CD14-positive monocyte (primary cell): Measurements from ENCODE around the gene TLK1. TPM values are rescaled to one million over a fixed set of nuclear protein-coding genes. Genes with fewer than 3 reads are reported as not detected.

Experiments used
- DNase-seq, 3 donors: peaks; one replicate each; pipeline ENCODE4 v3.0.0-alpha.2; 2011 to 2022
- H2AFZ ChIP-seq: 2 replicates; pipeline ENCODE4 v1.6.0; 2012; ENCODE audit warnings: mild to moderate bottlenecking, low read depth, low read length, inconsistent platforms; ENCODE audit not compliant: insufficient read depth, poor library complexity, severe bottlenecking
- H3K27ac ChIP-seq, 2 donors: 1 replicate in 1 of 2; 2 replicates in 1 of 2; pipeline ENCODE4 v1.5.1; 2012 to 2013; ENCODE audit warnings: low read length in 2 of 2, control low read depth in 1 of 2, inconsistent platforms in 1 of 2, low read depth in 1 of 2, mild to moderate bottlenecking in 1 of 2
- H3K27me3 ChIP-seq, 2 donors: one replicate each; pipeline versions ENCODE4 v1.6.0 to v1.6.1; 2011 to 2013; ENCODE audit warnings: low read length in 2 of 2; ENCODE audit not compliant: control insufficient read depth in 2 of 2, insufficient read depth in 2 of 2
- H3K36me3 ChIP-seq, 2 donors: replicated peaks in 1 of 2; 1 replicate in 1 of 2; 2 replicates in 1 of 2; pipeline versions ENCODE4 v1.5.1 to v1.6.1; 2012 to 2013; ENCODE audit warnings: low read length in 2 of 2, control low read depth in 1 of 2, inconsistent platforms in 1 of 2, mild to moderate bottlenecking in 1 of 2; ENCODE audit not compliant: insufficient read depth in 2 of 2, control insufficient read depth in 1 of 2
- H3K4me1 ChIP-seq, 2 donors: 1 replicate in 1 of 2; 2 replicates in 1 of 2; pipeline versions ENCODE4 v1.5.1 to v1.6.1; 2012 to 2013; ENCODE audit warnings: low read length in 2 of 2, control low read depth in 1 of 2, inconsistent platforms in 1 of 2, mild to moderate bottlenecking in 1 of 2, moderate library complexity in 1 of 2; ENCODE audit not compliant: insufficient read depth in 2 of 2, control insufficient read depth in 1 of 2
- H3K4me2 ChIP-seq: replicated peaks from 2 replicates; pipeline ENCODE3; 2012; ENCODE audit warnings: low read length, moderate library complexity, mild to moderate bottlenecking; ENCODE audit not compliant: poor library complexity, severe bottlenecking; ENCODE audit errors: extremely low read depth
- H3K4me3 ChIP-seq, 3 experiments: fragments of 200-600 bp in 1 of 3; sonication (generic) in 1 of 3; replicated peaks in 1 of 3; 1 replicate in 2 of 3; 2 replicates in 1 of 3; pipeline ENCODE4 v1.5.1; 2011 to 2013; ENCODE audit warnings: low read length in 3 of 3, mild to moderate bottlenecking in 3 of 3, control low read depth in 2 of 3, low read depth in 2 of 3, inconsistent platforms in 1 of 3, moderate library complexity in 1 of 3
- H3K79me2 ChIP-seq: 2 replicates; pipeline ENCODE4 v1.6.0; 2012; ENCODE audit warnings: mild to moderate bottlenecking, control low read depth, inconsistent platforms, low read length, moderate library complexity; ENCODE audit not compliant: insufficient read depth
- H3K9ac ChIP-seq: 2 replicates; pipeline ENCODE4 v1.6.0; 2017; ENCODE audit warnings: low read length, mild to moderate bottlenecking; ENCODE audit not compliant: insufficient read depth, poor library complexity, severe bottlenecking
- H3K9me3 ChIP-seq, 2 donors: replicated peaks in 1 of 2; 1 replicate in 1 of 2; 2 replicates in 1 of 2; pipeline versions ENCODE4 v1.5.1 to v1.6.1; 2012 to 2013; ENCODE audit warnings: low read length in 2 of 2, control low read depth in 1 of 2; ENCODE audit not compliant: control insufficient read depth in 1 of 2, insufficient read depth in 1 of 2
- H4K20me1 ChIP-seq: 2 replicates; pipeline ENCODE4 v1.6.0; 2012; ENCODE audit warnings: mild to moderate bottlenecking, low read length, control low read depth, moderate library complexity; ENCODE audit not compliant: insufficient read depth
- H3K27ac Mint-ChIP-seq, 7 donors: one replicate each; pipeline ENCODE4 v1.8.0; 2020; ENCODE audit warnings: mild to moderate bottlenecking in 7 of 7, mixed read lengths in 7 of 7, moderate library complexity in 6 of 7, inconsistent platforms in 2 of 7
- H3K27me3 Mint-ChIP-seq, 3 donors: one replicate each; pipeline ENCODE4 v1.8.0; 2021 to 2022; ENCODE audit warnings: low read depth in 3 of 3, mild to moderate bottlenecking in 3 of 3, mixed read lengths in 3 of 3, moderate library complexity in 3 of 3, inconsistent platforms in 1 of 3
- H3K36me3 Mint-ChIP-seq, 2 donors: one replicate each; pipeline ENCODE4 v1.8.0; 2020; ENCODE audit warnings: mixed read lengths in 2 of 2, inconsistent platforms in 1 of 2, mild to moderate bottlenecking in 1 of 2
- H3K4me1 Mint-ChIP-seq: one replicate; pipeline ENCODE4 v1.8.0; 2020; ENCODE audit warnings: mild to moderate bottlenecking, mixed read lengths
- H3K4me3 Mint-ChIP-seq, 2 donors: one replicate each; pipeline ENCODE4 v1.8.0; 2020; ENCODE audit warnings: mild to moderate bottlenecking in 2 of 2, mixed read lengths in 2 of 2, moderate library complexity in 1 of 2
- H3K9me3 Mint-ChIP-seq, 7 donors: one replicate each; pipeline ENCODE4 v1.8.0; 2020 to 2022; ENCODE audit warnings: mixed read lengths in 7 of 7, mild to moderate bottlenecking in 6 of 7, moderate library complexity in 6 of 7, inconsistent platforms in 2 of 7
- CTCF ChIP-seq: fragments of 200-600 bp; IDR thresholded peaks from one replicate; pipeline ENCODE4 v1.8.0; 2022; ENCODE audit warnings: antibody characterized with exemption, mild to moderate bottlenecking
- WGBS: methylation state at CpG from one replicate; pipeline ENCODE4 v1.1.5; 2013; ENCODE audit warnings: missing lambda C conversion rate; ENCODE audit not compliant: insufficient coverage; 5-methylcytosine and 5-hydroxymethylcytosine counted together
- intact Hi-C, 2 donors: fragments of 100-400 bp; cut with micrococcal nuclease; formaldehyde crosslinking; loops; one replicate each; pipeline versions ENCODE4 v1.15.0 to v1.15.1; 2023
- polyA plus RNA-seq, 3 donors: library from polyadenylated mRNA; depleted of rRNA in 1 of 3; unstranded in 2 of 3; stranded (reverse) in 1 of 3; fragments of 300-500 nt in 2 of 3; fragments of >200 nt in 1 of 3; fragmentation: Illumina TruSeq in 2 of 3; gene quantifications; 1 replicate in 2 of 3; 2 replicates in 1 of 3; pipeline ENCODE4 v1.2.3, GENCODE V29; 2012 to 2021

Gene TLK1
- polyA plus RNA-seq, 3 donors: 6.3 to 20.0 (median 8.6) TPM

GRCh38 chr2:171136024-171136423 is 24.7 kb downstream of the TLK1 start:
- DNase-seq: no peak
- Histone ChIP-seq H3K9me3 (no peaks in the 10 kb centered on the region), H3K27me3 (no peaks in the 10 kb centered on the region), H3K4me1 (no peaks in the 10 kb centered on the region), H3K79me2 (peaks cover 99% of the 10 kb centered on the region), H4K20me1 (peaks cover 97% of the 10 kb centered on the region), H3K36me3 (no peaks in the 10 kb centered on the region), H3K27ac (peak overlapping the region in 1 of 2 donors; percentile 17), H3K9ac (no peak overlapping the region), H3K4me3 (no peak overlapping the region), H2AFZ (no peak overlapping the region), H3K4me2 (no peak overlapping the region)
- Mint-ChIP-seq H3K4me3 (no peak overlapping the region), H3K36me3 (no peaks in the 10 kb centered on the region), H3K27me3 (no peaks in the 10 kb centered on the region), H3K27ac (peak overlapping the region in 3 of 7 donors; percentile 7 to 79 (median 76)), H3K9me3 (no peaks in the 10 kb centered on the region), H3K4me1 (peaks cover 20% of the 10 kb centered on the region)
- 17% methylated on average over 1 of the region's 4 CpGs for WGBS
- no peak for TF ChIP-seq CTCF
- intact Hi-C loops: no loop called here

- Histone ChIP-seq H3K9ac (no peak overlapping the region), H3K27ac (no peak overlapping the region), H3K4me1 (no peaks in the 10 kb centered on the region), H3K9me3 (no peaks in the 10 kb centered on the region), H4K20me1 (peaks cover 95% of the 10 kb centered on the region), H3K79me2 (peaks cover 99% of the 10 kb centered on the region), H3K4me2 (no peak overlapping the region), H3K27me3 (no peaks in the 10 kb centered on the region), H2AFZ (no peak overlapping the region), H3K4me3 (no peak overlapping the region), H3K36me3 (no peaks in the 10 kb centered on the region)
- Mint-ChIP-seq H3K4me1 (peaks cover 20% of the 10 kb centered on the region), H3K36me3 (no peaks in the 10 kb centered on the region), H3K27me3 (no peaks in the 10 kb centered on the region), H3K27ac (peak overlapping the region in 1 of 7 donors; percentile 41), H3K9me3 (no peaks in the 10 kb centered on the region), H3K4me3 (no peak overlapping the region)
- TF ChIP-seq CTCF: no peak
- no CpG with 5 or more reads among the region's 4 CpGs for WGBS
- DNase-seq: no peak
- intact Hi-C loops: no loop called here
These were observed 26.0 kb downstream of the TLK1 start for GRCh38 chr2:171134624-171135230.
